ENCODE results near the gene ETFA. TPM values are rescaled to one million over a fixed set of nuclear protein-coding genes. Genes with fewer than 3 reads are reported as not detected.
"Not testable (repeated sequence)": the region's sequence is repeated elsewhere in the genome, so short reads cannot be mapped to it uniquely, and the experiment has no call there.

Gene ETFA
- total RNA-seq, 4 donors from 2014 or later = 65.8 to 195 (median 159) TPM

DNA sequence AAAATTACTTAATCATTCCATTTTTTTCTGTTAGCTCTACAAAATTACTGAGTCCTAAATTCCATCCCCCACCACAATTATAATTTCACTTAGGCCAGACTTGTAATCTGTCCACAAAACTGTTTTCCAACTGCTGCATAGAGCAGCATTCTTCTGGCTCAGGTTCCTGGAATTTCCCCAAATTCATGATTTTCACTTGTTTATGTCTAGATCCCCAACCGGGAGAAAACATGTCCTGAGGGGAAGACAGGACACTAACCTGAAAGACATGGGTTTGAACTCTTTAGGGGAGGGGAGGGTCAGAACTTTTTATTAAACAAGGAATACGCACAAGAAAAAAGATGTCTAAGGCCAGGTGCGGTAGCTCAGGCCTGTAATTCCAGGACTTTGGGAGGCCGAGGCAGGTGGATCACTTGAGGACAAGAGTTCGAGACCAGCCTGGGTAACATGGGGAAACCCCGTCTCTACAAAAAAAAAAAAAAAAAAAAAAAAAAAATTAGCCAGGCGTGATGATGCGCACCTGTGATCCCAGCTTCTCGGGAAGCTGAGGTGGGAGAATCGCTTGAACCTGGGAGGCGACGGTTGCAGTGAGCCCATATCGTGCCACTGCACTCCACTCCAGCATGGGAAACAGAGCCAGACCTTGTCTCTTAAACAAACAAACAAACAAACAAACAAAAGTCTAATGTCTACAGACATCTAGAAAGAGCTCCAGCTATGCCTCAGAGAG is 1.5 kb downstream of the ETFA start:
- TF ChIP-seq EP300 (IDR thresholded peaks at IDR 0.05; ENCODE audit: low read depth) = no peak
- peaks cover 4 to 21% (median 10%) of the 10 kb centered on the region in 4 donors for H3K4me1 ChIP-seq
- no peak for DNase-seq
- peak overlapping the region in 3 of 4 donors; percentile 42 to 85 (median 84) for H3K4me3 ChIP-seq
- H3K27ac ChIP-seq = peak overlapping the region in 3 of 4 donors; percentile 87 to 93 (median 90)
- intact Hi-C loops (cut with DNase I; ENCODE audit: low total_unique reads) (loop anchor here (1.0 kb wide), 1 partner anchor 117 kb away; no protein-coding TSS in a partner anchor), in situ Hi-C loops (cut with MboI; ENCODE audit: low pct_ligation_motif_present in 1 of 4, low pct_unique_long_range_greater_than_20kb in 1 of 4, low sequenced_read_pairs in 3 of 4) (no loop called here)
- H3K9me3 ChIP-seq = no peaks in the 10 kb centered on the region
- no peaks in the 10 kb centered on the region for H3K27me3 ChIP-seq
- WGBS, 2 donors (ENCODE audit: low coverage in 1 of 2) = 80 to 83% methylated on average over 10 to 13 of the region's 13 CpGs
- no peaks in the 10 kb centered on the region for H3K36me3 ChIP-seq

- Histone ChIP-seq H3K4me1 (peaks cover 2 to 12% (median 4%) of the 10 kb centered on the region in 4 donors), H3K36me3 (no peaks in the 10 kb centered on the region), H3K9me3 (no peaks in the 10 kb centered on the region), H3K27me3 (no peaks in the 10 kb centered on the region), H3K4me3 (no peak overlapping the region), H3K27ac (no peak overlapping the region)
- intact Hi-C loops (cut with DNase I; ENCODE audit: low total_unique reads) (no loop called here), in situ Hi-C loops (cut with MboI; ENCODE audit: low pct_ligation_motif_present in 1 of 4, low pct_unique_long_range_greater_than_20kb in 1 of 4, low sequenced_read_pairs in 3 of 4) (no loop called here)
- no peak for DNase-seq
- 83% methylated on average over 1 of the region's 1 CpG for WGBS, 2 donors (ENCODE audit: low coverage in 1 of 2)
- TF ChIP-seq EP300 (IDR thresholded peaks at IDR 0.05; ENCODE audit: low read depth) = no peak
- no peak for TF ChIP-seq POLR2AphosphoS5 (IDR thresholded peaks at IDR 0.05)
- no peak for TF ChIP-seq POLR2A (IDR thresholded peaks at IDR 0.05)
- TF ChIP-seq CTCF (IDR thresholded peaks at IDR 0.05) = no peak
Measured at GRCh38 chr15:76303909-76304308, 7.4 kb downstream of the ETFA start.

DNA sequence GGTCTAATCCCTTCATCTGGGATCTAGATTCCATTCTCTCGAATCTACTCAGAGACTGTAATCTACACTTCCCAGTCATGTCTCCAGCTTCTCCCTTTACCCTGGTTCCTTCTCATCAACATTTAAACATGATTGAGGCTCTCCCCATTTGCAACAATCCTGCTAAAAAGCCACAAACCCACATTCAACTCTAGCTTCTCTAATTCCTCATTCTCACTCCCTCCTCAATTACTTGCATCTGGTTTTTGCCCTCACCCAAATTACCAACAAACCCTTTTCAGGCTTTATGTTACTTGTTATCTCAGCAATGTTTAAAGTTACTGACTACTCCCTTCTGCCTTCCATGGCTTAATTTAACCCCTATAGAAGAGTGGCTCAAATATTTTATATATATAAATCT is 11.5 kb downstream of the ETFA start:
- H3K36me3 ChIP-seq = no peaks in the 10 kb centered on the region
- H3K27ac ChIP-seq = peak overlapping the region in 1 of 4 donors; percentile 18
- H3K9me3 ChIP-seq = no peaks in the 10 kb centered on the region
- in situ Hi-C loops (cut with MboI; ENCODE audit: low pct_ligation_motif_present in 1 of 4, low pct_unique_long_range_greater_than_20kb in 1 of 4, low sequenced_read_pairs in 3 of 4) = no loop called here
- peaks cover 0 to 24% (median 3%) of the 10 kb centered on the region in 4 donors for H3K4me1 ChIP-seq
- H3K27me3 ChIP-seq = no peaks in the 10 kb centered on the region
- TF ChIP-seq CTCF (IDR thresholded peaks at IDR 0.05) (no peak), EP300 (IDR thresholded peaks at IDR 0.05; ENCODE audit: low read depth) (no peak), POLR2AphosphoS5 (IDR thresholded peaks at IDR 0.05) (no peak), POLR2A (IDR thresholded peaks at IDR 0.05) (no peak)
- 88% methylated on average over 1 of the region's 1 CpG; no CpG with 5 or more reads in 1 of the 2 donors for WGBS, 2 donors (ENCODE audit: low coverage in 1 of 2)
- intact Hi-C loops (cut with DNase I; ENCODE audit: low total_unique reads) = no loop called here
- no peak overlapping the region for H3K4me3 ChIP-seq
- DNase-seq = no peak

- Histone ChIP-seq H3K27ac (peak overlapping the region in 3 of 4 donors; percentile 13 to 18 (median 18)), H3K36me3 (no peaks in the 10 kb centered on the region), H3K4me1 (peaks cover 0 to 26% (median 3%) of the 10 kb centered on the region in 4 donors), H3K9me3 (no peaks in the 10 kb centered on the region), H3K4me3 (no peak overlapping the region), H3K27me3 (no peaks in the 10 kb centered on the region)
- TF ChIP-seq CTCF (IDR thresholded peaks at IDR 0.05) (no peak), POLR2AphosphoS5 (IDR thresholded peaks at IDR 0.05) (no peak), EP300 (IDR thresholded peaks at IDR 0.05; ENCODE audit: low read depth) (no peak), POLR2A (IDR thresholded peaks at IDR 0.05) (no peak)
- no peak for DNase-seq
- 54 to 72% methylated on average over 3 of the region's 3 CpGs for WGBS, 2 donors (ENCODE audit: low coverage in 1 of 2)
- intact Hi-C loops (cut with DNase I; ENCODE audit: low total_unique reads) = no loop called here
- in situ Hi-C loops (cut with MboI; ENCODE audit: low pct_ligation_motif_present in 1 of 4, low pct_unique_long_range_greater_than_20kb in 1 of 4, low sequenced_read_pairs in 3 of 4) = no loop called here
Measured at GRCh38 chr15:76298986-76299385, 12.3 kb downstream of the ETFA start.

- H3K36me3 ChIP-seq; H3K4me3 ChIP-seq; intact Hi-C loops (cut with DNase I; ENCODE audit: low total_unique reads); H3K9me3 ChIP-seq; DNase-seq; in situ Hi-C loops (cut with MboI; ENCODE audit: low pct_ligation_motif_present in 1 of 4, low pct_unique_long_range_greater_than_20kb in 1 of 4, low sequenced_read_pairs in 3 of 4); H3K27me3 ChIP-seq; H3K27ac ChIP-seq: not testable (repeated sequence)
- WGBS, 2 donors (ENCODE audit: low coverage in 1 of 2) = 90 to 100% methylated on average over 1 to 4 of the region's 4 CpGs
- peaks cover 0 to 28% (median 3%) of the 10 kb centered on the region in 4 donors for H3K4me1 ChIP-seq
Measured at GRCh38 chr15:76297951-76298350, 13.3 kb downstream of the ETFA start.
